CD14-positive monocyte (primary cell): Measurements from ENCODE around the gene HORMAD2. TPM values are rescaled to one million over a fixed set of nuclear protein-coding genes. Genes with fewer than 3 reads are reported as not detected.
A peak's percentile ranks its signal among the peaks of the same experiment; 100 is the strongest.
"Not testable (repeated sequence)": the region's sequence is repeated elsewhere in the genome, so short reads cannot be mapped to it uniquely, and the experiment has no call there.

ENCODE experiments used
- DNase-seq, 3 donors: peaks; one replicate each; pipeline ENCODE4 v3.0.0-alpha.2; 2011 to 2022
- H2AFZ ChIP-seq: 2 replicates; pipeline ENCODE4 v1.6.0; 2012; ENCODE audit warnings: mild to moderate bottlenecking, low read depth, low read length, inconsistent platforms; ENCODE audit not compliant: insufficient read depth, poor library complexity, severe bottlenecking
- H3K27ac ChIP-seq, 2 donors: 1 replicate in 1 of 2; 2 replicates in 1 of 2; pipeline ENCODE4 v1.5.1; 2012 to 2013; ENCODE audit warnings: low read length in 2 of 2, control low read depth in 1 of 2, inconsistent platforms in 1 of 2, low read depth in 1 of 2, mild to moderate bottlenecking in 1 of 2
- H3K27me3 ChIP-seq, 2 donors: one replicate each; pipeline versions ENCODE4 v1.6.0 to v1.6.1; 2011 to 2013; ENCODE audit warnings: low read length in 2 of 2; ENCODE audit not compliant: control insufficient read depth in 2 of 2, insufficient read depth in 2 of 2
- H3K36me3 ChIP-seq, 2 donors: replicated peaks in 1 of 2; 1 replicate in 1 of 2; 2 replicates in 1 of 2; pipeline versions ENCODE4 v1.5.1 to v1.6.1; 2012 to 2013; ENCODE audit warnings: low read length in 2 of 2, control low read depth in 1 of 2, inconsistent platforms in 1 of 2, mild to moderate bottlenecking in 1 of 2; ENCODE audit not compliant: insufficient read depth in 2 of 2, control insufficient read depth in 1 of 2
- H3K4me1 ChIP-seq, 2 donors: 1 replicate in 1 of 2; 2 replicates in 1 of 2; pipeline versions ENCODE4 v1.5.1 to v1.6.1; 2012 to 2013; ENCODE audit warnings: low read length in 2 of 2, control low read depth in 1 of 2, inconsistent platforms in 1 of 2, mild to moderate bottlenecking in 1 of 2, moderate library complexity in 1 of 2; ENCODE audit not compliant: insufficient read depth in 2 of 2, control insufficient read depth in 1 of 2
- H3K4me2 ChIP-seq: replicated peaks from 2 replicates; pipeline ENCODE3; 2012; ENCODE audit warnings: low read length, moderate library complexity, mild to moderate bottlenecking; ENCODE audit not compliant: poor library complexity, severe bottlenecking; ENCODE audit errors: extremely low read depth
- H3K4me3 ChIP-seq, 3 experiments: fragments of 200-600 bp in 1 of 3; sonication (generic) in 1 of 3; replicated peaks in 1 of 3; 1 replicate in 2 of 3; 2 replicates in 1 of 3; pipeline ENCODE4 v1.5.1; 2011 to 2013; ENCODE audit warnings: low read length in 3 of 3, mild to moderate bottlenecking in 3 of 3, control low read depth in 2 of 3, low read depth in 2 of 3, inconsistent platforms in 1 of 3, moderate library complexity in 1 of 3
- H3K79me2 ChIP-seq: 2 replicates; pipeline ENCODE4 v1.6.0; 2012; ENCODE audit warnings: mild to moderate bottlenecking, control low read depth, inconsistent platforms, low read length, moderate library complexity; ENCODE audit not compliant: insufficient read depth
- H3K9ac ChIP-seq: 2 replicates; pipeline ENCODE4 v1.6.0; 2017; ENCODE audit warnings: low read length, mild to moderate bottlenecking; ENCODE audit not compliant: insufficient read depth, poor library complexity, severe bottlenecking
- H3K9me3 ChIP-seq, 2 donors: replicated peaks in 1 of 2; 1 replicate in 1 of 2; 2 replicates in 1 of 2; pipeline versions ENCODE4 v1.5.1 to v1.6.1; 2012 to 2013; ENCODE audit warnings: low read length in 2 of 2, control low read depth in 1 of 2; ENCODE audit not compliant: control insufficient read depth in 1 of 2, insufficient read depth in 1 of 2
- H4K20me1 ChIP-seq: 2 replicates; pipeline ENCODE4 v1.6.0; 2012; ENCODE audit warnings: mild to moderate bottlenecking, low read length, control low read depth, moderate library complexity; ENCODE audit not compliant: insufficient read depth
- H3K27ac Mint-ChIP-seq, 7 donors: one replicate each; pipeline ENCODE4 v1.8.0; 2020; ENCODE audit warnings: mild to moderate bottlenecking in 7 of 7, mixed read lengths in 7 of 7, moderate library complexity in 6 of 7, inconsistent platforms in 2 of 7
- H3K27me3 Mint-ChIP-seq, 3 donors: one replicate each; pipeline ENCODE4 v1.8.0; 2021 to 2022; ENCODE audit warnings: low read depth in 3 of 3, mild to moderate bottlenecking in 3 of 3, mixed read lengths in 3 of 3, moderate library complexity in 3 of 3, inconsistent platforms in 1 of 3
- H3K36me3 Mint-ChIP-seq, 2 donors: one replicate each; pipeline ENCODE4 v1.8.0; 2020; ENCODE audit warnings: mixed read lengths in 2 of 2, inconsistent platforms in 1 of 2, mild to moderate bottlenecking in 1 of 2
- H3K4me1 Mint-ChIP-seq: one replicate; pipeline ENCODE4 v1.8.0; 2020; ENCODE audit warnings: mild to moderate bottlenecking, mixed read lengths
- H3K4me3 Mint-ChIP-seq, 2 donors: one replicate each; pipeline ENCODE4 v1.8.0; 2020; ENCODE audit warnings: mild to moderate bottlenecking in 2 of 2, mixed read lengths in 2 of 2, moderate library complexity in 1 of 2
- H3K9me3 Mint-ChIP-seq, 7 donors: one replicate each; pipeline ENCODE4 v1.8.0; 2020 to 2022; ENCODE audit warnings: mixed read lengths in 7 of 7, mild to moderate bottlenecking in 6 of 7, moderate library complexity in 6 of 7, inconsistent platforms in 2 of 7
- WGBS: methylation state at CpG from one replicate; pipeline ENCODE4 v1.1.5; 2013; ENCODE audit warnings: missing lambda C conversion rate; ENCODE audit not compliant: insufficient coverage; 5-methylcytosine and 5-hydroxymethylcytosine counted together
- intact Hi-C, 2 donors: fragments of 100-400 bp; cut with micrococcal nuclease; formaldehyde crosslinking; loops; one replicate each; pipeline versions ENCODE4 v1.15.0 to v1.15.1; 2023
- polyA plus RNA-seq, 3 donors: library from polyadenylated mRNA; depleted of rRNA in 1 of 3; unstranded in 2 of 3; stranded (reverse) in 1 of 3; fragments of 300-500 nt in 2 of 3; fragments of >200 nt in 1 of 3; fragmentation: Illumina TruSeq in 2 of 3; gene quantifications; 1 replicate in 2 of 3; 2 replicates in 1 of 3; pipeline ENCODE4 v1.2.3, GENCODE V29; 2012 to 2021
- TF ChIP-seq, protein P1 (sequence below): fragments of 200-600 bp; IDR thresholded peaks from one replicate; pipeline ENCODE4 v1.8.0; 2022; ENCODE audit warnings: antibody characterized with exemption, mild to moderate bottlenecking

HORMAD2 gene
- polyA plus RNA-seq, 3 donors, result not detected

DNA sequence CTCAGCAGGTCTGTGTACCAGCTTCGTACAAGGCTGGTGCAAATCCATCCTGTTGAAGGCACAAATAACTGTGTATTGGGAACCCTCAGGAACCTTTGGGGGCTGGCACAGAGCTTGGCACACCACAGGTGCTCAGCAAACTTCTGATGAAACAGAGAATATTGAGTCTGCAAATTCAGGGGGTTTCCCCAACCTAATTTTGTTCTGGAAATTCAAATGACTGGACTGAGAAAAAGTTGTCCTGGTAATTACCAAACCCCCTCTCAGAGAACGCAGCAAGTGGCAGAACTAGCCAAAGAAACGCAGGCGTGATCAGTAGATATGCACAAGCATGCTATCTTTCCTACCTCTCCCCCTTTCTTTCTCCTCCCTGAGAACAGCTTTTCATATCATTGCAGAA, 118.7 kb downstream of the HORMAD2 start:
- 100% methylated on average over 1 of the region's 4 CpGs for WGBS
- H3K4me1 ChIP-seq, result peaks cover 33 to 35% of the 10 kb centered on the region in 2 donors
- Mint-ChIP-seq H3K27me3 (peaks cover 0 to 4% (median 4%) of the 10 kb centered on the region in 3 donors), H3K27ac (peak overlapping the region in 2 of 7 donors; percentile 10 to 37), H3K4me3 (no peak overlapping the region), H3K9me3 (peaks cover 0 to 3% (median 0%) of the 10 kb centered on the region in 7 donors), H3K36me3 (peaks cover 7% of the 10 kb centered on the region in 2 donors), H3K4me1 (peaks cover 37% of the 10 kb centered on the region)
- no peak overlapping the region for H2AFZ ChIP-seq
- no peak overlapping the region for H3K27ac ChIP-seq
- H3K36me3 ChIP-seq, result no peaks in the 10 kb centered on the region
- no peaks in the 10 kb centered on the region for H3K79me2 ChIP-seq
- TF ChIP-seq, protein P1, sequence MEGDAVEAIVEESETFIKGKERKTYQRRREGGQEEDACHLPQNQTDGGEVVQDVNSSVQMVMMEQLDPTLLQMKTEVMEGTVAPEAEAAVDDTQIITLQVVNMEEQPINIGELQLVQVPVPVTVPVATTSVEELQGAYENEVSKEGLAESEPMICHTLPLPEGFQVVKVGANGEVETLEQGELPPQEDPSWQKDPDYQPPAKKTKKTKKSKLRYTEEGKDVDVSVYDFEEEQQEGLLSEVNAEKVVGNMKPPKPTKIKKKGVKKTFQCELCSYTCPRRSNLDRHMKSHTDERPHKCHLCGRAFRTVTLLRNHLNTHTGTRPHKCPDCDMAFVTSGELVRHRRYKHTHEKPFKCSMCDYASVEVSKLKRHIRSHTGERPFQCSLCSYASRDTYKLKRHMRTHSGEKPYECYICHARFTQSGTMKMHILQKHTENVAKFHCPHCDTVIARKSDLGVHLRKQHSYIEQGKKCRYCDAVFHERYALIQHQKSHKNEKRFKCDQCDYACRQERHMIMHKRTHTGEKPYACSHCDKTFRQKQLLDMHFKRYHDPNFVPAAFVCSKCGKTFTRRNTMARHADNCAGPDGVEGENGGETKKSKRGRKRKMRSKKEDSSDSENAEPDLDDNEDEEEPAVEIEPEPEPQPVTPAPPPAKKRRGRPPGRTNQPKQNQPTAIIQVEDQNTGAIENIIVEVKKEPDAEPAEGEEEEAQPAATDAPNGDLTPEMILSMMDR, result no peak
- intact Hi-C loops, result loop anchor here in 1 of 2 donors (5.0 kb wide), 1 partner anchor 73 kb away; no protein-coding TSS in a partner anchor
- H3K4me2 ChIP-seq, result no peak overlapping the region
- no peaks in the 10 kb centered on the region for H4K20me1 ChIP-seq
- DNase-seq, result peak in 1 of 3 donors; percentile 31
- H3K27me3 ChIP-seq, result no peaks in the 10 kb centered on the region
- H3K9me3 ChIP-seq, result no peaks in the 10 kb centered on the region
- no peak overlapping the region for H3K4me3 ChIP-seq
- no peak overlapping the region for H3K9ac ChIP-seq

DNA sequence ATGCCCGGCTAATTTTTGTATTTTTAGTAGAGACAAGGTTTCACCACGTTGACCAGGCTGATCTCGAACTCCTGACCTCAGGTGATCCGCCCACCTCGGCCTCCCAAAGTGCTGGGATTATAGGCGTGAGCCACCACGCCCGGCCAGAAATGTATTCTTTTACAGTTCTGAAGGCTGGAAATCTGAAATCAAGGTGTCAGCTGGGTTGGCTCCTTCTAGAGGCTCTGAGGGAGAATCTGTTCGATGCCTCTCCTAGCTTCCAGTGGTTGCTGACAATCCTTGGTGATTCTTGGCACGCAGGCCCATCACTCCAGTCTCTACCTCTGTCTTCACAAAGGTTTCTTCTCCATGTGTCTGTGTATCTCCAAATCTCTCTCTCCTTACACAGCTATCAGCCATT, 120.6 kb downstream of the HORMAD2 start:
- H3K27me3 Mint-ChIP-seq, H3K36me3 Mint-ChIP-seq, H4K20me1 ChIP-seq, H2AFZ ChIP-seq, H3K27me3 ChIP-seq, H3K4me3 ChIP-seq, H3K79me2 ChIP-seq, H3K27ac ChIP-seq, H3K4me2 ChIP-seq, DNase-seq, intact Hi-C loops, H3K9me3 Mint-ChIP-seq, H3K36me3 ChIP-seq, H3K9me3 ChIP-seq, H3K9ac ChIP-seq, H3K4me3 Mint-ChIP-seq: not testable (repeated sequence)
- Mint-ChIP-seq H3K27ac (peak overlapping the region in 1 of 7 donors; percentile 40), H3K4me1 (peaks cover 24% of the 10 kb centered on the region)
- 96% methylated on average over 9 of the region's 10 CpGs for WGBS
- peaks cover 13 to 19% of the 10 kb centered on the region in 2 donors for H3K4me1 ChIP-seq
